ENCODE results near the gene GRAMD1B. TPM values are rescaled to one million over a fixed set of nuclear protein-coding genes. Genes with fewer than 3 reads are reported as not detected.

Gene GRAMD1B
- total RNA-seq, 1 donor from 2014 or later, result 1.4 TPM

DNA sequence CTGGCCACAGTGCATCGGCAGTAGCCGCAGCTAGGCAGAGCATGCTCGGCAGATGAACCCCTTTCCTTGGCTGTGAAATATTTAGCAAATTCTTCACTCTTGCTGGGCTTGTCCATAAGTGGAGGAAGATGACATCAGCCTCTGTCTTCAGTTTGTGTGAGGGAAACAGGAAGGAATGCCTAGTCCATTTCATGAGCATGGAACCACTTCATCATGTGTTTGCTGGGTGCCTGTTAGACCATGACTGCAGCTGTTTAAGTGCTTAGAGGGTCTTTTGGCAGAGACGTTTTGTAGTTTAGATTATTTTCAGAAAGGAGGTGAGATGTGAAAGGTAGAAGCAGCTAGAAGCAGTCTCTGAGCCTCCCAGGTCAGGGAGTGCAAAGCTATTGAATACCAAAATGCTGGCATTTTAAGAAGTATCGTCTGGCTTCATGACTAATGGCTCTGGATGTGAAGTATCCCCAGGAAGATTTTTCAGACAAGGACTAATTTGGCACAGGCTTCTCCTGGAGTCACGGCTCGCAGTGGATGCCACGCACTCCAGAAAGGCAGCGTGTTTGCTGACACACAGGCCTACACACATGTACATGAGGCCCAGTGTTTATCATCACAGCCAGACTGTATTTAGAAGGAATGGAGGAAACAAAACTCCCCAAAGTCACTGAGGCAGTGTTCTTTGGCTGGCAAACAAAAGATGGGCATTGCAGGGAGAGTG, 43.1 kb upstream of the GRAMD1B start:
- no peak overlapping the region for H3K27ac ChIP-seq
- H3K4me1 ChIP-seq, result no peaks in the 10 kb centered on the region
- no peak overlapping the region for H3K4me3 ChIP-seq
- no peaks in the 10 kb centered on the region for H3K9me3 ChIP-seq
- DNase-seq (ENCODE audit: low spot score in 2 of 2), result no peak
- H3K27me3 ChIP-seq, result no peaks in the 10 kb centered on the region
- intact Hi-C loops (cut with DNase I), result no loop called here
- no peak for TF ChIP-seq CTCF (IDR thresholded peaks at IDR 0.05)
- no peaks in the 10 kb centered on the region for H3K36me3 ChIP-seq

GRCh38 chr11:123388640-123389039, 41.4 kb upstream of the GRAMD1B start:
- intact Hi-C loops (cut with DNase I), result no loop called here
- Histone ChIP-seq H3K27me3 (no peaks in the 10 kb centered on the region), H3K36me3 (no peaks in the 10 kb centered on the region), H3K4me1 (no peaks in the 10 kb centered on the region), H3K9me3 (no peaks in the 10 kb centered on the region), H3K27ac (no peak overlapping the region), H3K4me3 (no peak overlapping the region)
- no peak for TF ChIP-seq CTCF (IDR thresholded peaks at IDR 0.05)
- no peak for DNase-seq (ENCODE audit: low spot score in 2 of 2)

DNA sequence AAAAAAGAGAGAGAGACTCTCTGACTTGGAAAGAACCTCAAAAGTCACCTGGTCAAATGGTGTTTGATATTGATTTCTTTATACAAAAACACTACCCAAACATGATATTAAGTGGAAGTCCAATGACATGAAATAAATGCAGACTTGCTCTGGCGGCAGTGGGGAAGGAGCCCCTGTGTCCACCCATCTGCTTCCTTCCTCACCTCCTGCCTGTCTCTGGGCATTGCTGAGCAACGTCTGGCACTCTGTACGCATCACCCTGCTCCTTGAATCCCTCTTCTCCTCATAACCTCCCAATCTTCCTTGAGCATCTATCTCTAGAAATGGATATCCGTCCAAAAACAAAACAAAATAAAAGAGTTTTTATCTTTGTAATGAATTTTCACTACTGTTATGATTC, 39.9 kb upstream of the GRAMD1B start:
- TF ChIP-seq CTCF (IDR thresholded peaks at IDR 0.05), result no peak
- no peaks in the 10 kb centered on the region for H3K4me1 ChIP-seq
- H3K4me3 ChIP-seq, result no peak overlapping the region
- intact Hi-C loops (cut with DNase I), result no loop called here
- H3K27ac ChIP-seq, result no peak overlapping the region
- no peaks in the 10 kb centered on the region for H3K9me3 ChIP-seq
- no peaks in the 10 kb centered on the region for H3K27me3 ChIP-seq
- H3K36me3 ChIP-seq, result no peaks in the 10 kb centered on the region
- no peak for DNase-seq (ENCODE audit: low spot score in 2 of 2)

DNA sequence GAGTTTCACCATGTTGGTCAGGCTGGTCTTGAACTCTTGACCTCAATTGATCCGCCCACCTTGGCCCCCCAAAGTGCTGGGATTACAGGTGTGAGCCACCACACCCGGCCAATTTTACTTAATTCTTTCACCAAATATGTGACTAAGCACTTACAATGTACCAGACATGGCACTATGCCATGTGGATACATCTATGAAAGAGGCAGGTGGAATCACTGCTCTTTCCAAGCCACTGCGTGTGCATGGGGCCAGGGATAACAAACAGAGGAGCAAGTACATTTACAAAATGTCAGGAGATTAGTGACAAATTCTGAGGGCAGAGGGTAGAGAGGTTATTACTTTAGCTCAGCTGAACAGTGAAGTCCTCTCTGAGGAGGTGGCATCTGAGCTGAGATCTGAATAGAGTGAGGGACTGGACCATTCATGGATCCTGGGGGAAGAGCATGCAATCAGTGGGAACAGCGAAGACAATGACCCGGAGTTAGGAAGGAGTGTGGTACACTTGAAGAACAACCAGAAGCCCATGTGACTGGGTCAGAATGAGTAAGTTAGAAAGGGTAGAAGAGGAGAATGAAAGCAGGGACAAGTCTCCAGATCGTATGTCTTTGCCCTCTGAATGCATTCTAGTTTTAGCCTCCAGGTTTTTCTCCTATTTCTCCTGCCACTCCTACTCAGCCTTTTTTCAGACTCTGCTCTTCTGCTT, 38.3 kb upstream of the GRAMD1B start:
- Histone ChIP-seq H3K4me1 (no peaks in the 10 kb centered on the region), H3K27ac (no peak overlapping the region), H3K4me3 (no peak overlapping the region), H3K36me3 (no peaks in the 10 kb centered on the region), H3K9me3 (no peaks in the 10 kb centered on the region), H3K27me3 (no peaks in the 10 kb centered on the region)
- no peak for TF ChIP-seq CTCF (IDR thresholded peaks at IDR 0.05)
- intact Hi-C loops (cut with DNase I), result no loop called here
- DNase-seq (ENCODE audit: low spot score in 2 of 2), result no peak

DNA sequence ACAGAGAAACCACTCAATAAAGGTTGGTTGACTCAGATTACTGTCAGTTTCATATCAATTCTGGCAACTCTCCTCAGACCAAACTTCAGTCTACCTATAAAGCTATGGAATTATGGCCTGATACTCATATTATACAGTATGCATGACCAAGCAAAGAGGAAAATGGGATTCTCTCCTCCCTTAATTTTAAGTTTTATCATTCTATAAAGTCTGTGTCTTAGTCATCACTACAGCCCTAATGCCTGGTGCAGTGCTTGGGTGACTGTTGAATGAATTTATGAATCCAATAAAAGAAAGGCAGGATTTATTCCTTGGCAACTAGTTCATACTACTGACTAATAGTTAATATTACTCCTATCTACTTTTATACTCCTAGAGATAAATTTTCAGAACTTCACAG, 37.6 kb upstream of the GRAMD1B start:
- Histone ChIP-seq H3K4me3 (no peak overlapping the region), H3K4me1 (no peaks in the 10 kb centered on the region), H3K36me3 (no peaks in the 10 kb centered on the region), H3K9me3 (no peaks in the 10 kb centered on the region), H3K27ac (no peak overlapping the region), H3K27me3 (no peaks in the 10 kb centered on the region)
- no peak for TF ChIP-seq CTCF (IDR thresholded peaks at IDR 0.05)
- no peak for DNase-seq (ENCODE audit: low spot score in 2 of 2)
- intact Hi-C loops (cut with DNase I), result no loop called here
